Measurements from ENCODE around the gene NFIC.

DNA sequence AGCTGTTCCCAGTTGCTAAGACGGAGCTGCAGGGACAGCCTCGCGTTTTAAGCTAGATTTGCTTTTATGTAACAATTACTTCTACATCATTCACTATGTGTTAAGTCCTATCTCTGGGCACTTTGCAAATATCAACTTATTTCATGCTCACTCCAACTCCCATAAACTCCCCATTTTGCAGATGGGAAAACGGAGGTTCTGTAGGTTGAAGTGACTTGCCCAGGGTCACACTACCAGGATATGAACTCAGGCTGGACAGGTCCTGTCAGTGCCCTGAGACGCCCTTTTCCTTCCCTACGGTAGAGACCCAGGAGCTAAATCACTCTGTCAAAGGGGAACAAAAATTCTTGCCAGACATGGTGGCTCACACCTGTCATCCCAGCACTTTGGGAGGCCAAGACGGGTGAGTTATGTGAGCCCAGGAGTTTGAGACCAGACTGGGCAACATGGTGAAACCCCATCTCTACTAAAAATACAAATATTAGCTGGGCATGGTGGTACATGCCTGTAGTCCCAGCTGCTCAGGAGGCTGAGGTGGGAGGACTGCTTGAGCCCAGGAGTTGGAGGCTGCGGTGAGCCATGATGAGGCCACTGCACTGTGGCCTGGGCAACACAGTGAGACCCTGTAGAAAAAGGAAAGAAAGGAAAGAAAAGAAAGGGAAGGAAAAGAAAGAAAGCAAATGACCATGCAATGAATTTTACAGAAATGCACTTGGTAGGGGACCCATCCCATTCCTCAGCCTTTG is 14.5 kb upstream of the NFIC start:
- no peak for TF ChIP-seq CTCF (IDR thresholded peaks at IDR 0.05)
- TF ChIP-seq ZFX (IDR thresholded peaks at IDR 0.05; ENCODE audit: borderline replicate concordance) = no peak
